Loucy (cell line): ENCODE results near the gene ZNF665.

Source experiments
- H2AFZ ChIP-seq: fragments of 200-600 bp; sonication (generic); 2 replicates; pipeline ENCODE4 v1.6.0; 2016; ENCODE audit warnings: antibody characterized with exemption, mild to moderate bottlenecking, low read length, moderate library complexity
- H3F3A ChIP-seq: fragments of 200-600 bp; 2 replicates; pipeline ENCODE4 v1.6.0; 2016; ENCODE audit warnings: antibody characterized with exemption, low read depth, mild to moderate bottlenecking
- H3K27me3 ChIP-seq: fragments of 200-600 bp; sonication (generic); 2 replicates; pipeline ENCODE4 v1.6.1; 2014; ENCODE audit warnings: low read length, mild to moderate bottlenecking; ENCODE audit not compliant: insufficient read depth, poor library complexity, severe bottlenecking
- H3K36me3 ChIP-seq: fragments of 200-600 bp; sonication (generic); 2 replicates; pipeline ENCODE4 v1.6.1; 2016; ENCODE audit warnings: low read length; ENCODE audit not compliant: insufficient read depth
- H3K4me1 ChIP-seq: fragments of 200-600 bp; sonication (generic); 2 replicates; pipeline ENCODE4 v1.5.1; 2014; ENCODE audit warnings: low read length, mild to moderate bottlenecking; ENCODE audit not compliant: insufficient read depth, poor library complexity, severe bottlenecking
- H3K4me2 ChIP-seq: fragments of 200-600 bp; sonication (generic); 2 replicates; pipeline ENCODE4 v1.6.0; 2014; ENCODE audit warnings: antibody characterized with exemption, low read length, low read depth, mild to moderate bottlenecking; ENCODE audit not compliant: poor library complexity, severe bottlenecking
- H3K4me3 ChIP-seq: fragments of 200-600 bp; sonication (generic); 2 replicates; pipeline ENCODE4 v1.5.1; 2014; ENCODE audit warnings: low read length, mild to moderate bottlenecking, mixed read lengths; ENCODE audit not compliant: poor library complexity, severe bottlenecking
- H3K79me2 ChIP-seq: fragments of 200-600 bp; sonication (generic); 2 replicates; pipeline ENCODE4 v1.6.1; 2014; ENCODE audit warnings: low read length; ENCODE audit not compliant: insufficient read depth
- H3K9ac ChIP-seq: fragments of 200-600 bp; sonication (generic); 2 replicates; pipeline ENCODE4 v1.6.0; 2014; ENCODE audit warnings: mild to moderate bottlenecking, low read depth, low read length, moderate library complexity; ENCODE audit not compliant: poor library complexity, severe bottlenecking
- H3K9me2 ChIP-seq: fragments of 200-600 bp; sonication (generic); replicated peaks from 2 replicates; pipeline ENCODE4 v1.6.1; 2016; ENCODE audit warnings: low read depth, low read length, mixed read lengths
- H3K9me3 ChIP-seq: fragments of 200-600 bp; sonication (generic); 2 replicates; pipeline ENCODE4 v1.6.1; 2014; ENCODE audit warnings: mild to moderate bottlenecking, antibody characterized with exemption, low read length, low read depth; ENCODE audit not compliant: insufficient read depth
- H4K20me1 ChIP-seq: fragments of 200-600 bp; sonication (generic); 2 replicates; pipeline ENCODE4 v1.6.0; 2014; ENCODE audit warnings: antibody characterized with exemption, low read length, mild to moderate bottlenecking; ENCODE audit not compliant: insufficient read depth, poor library complexity, severe bottlenecking
- EZH2phosphoT487 ChIP-seq: fragments of 200-600 bp; IDR thresholded peaks from 2 replicates; pipeline ENCODE4 v1.6.1; 2018; ENCODE audit warnings: antibody characterized with exemption, mild to moderate bottlenecking, moderate library complexity, borderline replicate concordance
- TF ChIP-seq, protein P1 (sequence below): fragments of 200-600 bp; sonication (generic); conservative IDR thresholded peaks from 2 replicates; pipeline ENCODE4 v1.5.1; 2014; ENCODE audit warnings: mild to moderate bottlenecking, antibody characterized with exemption, low read length

Gene ZNF665

DNA sequence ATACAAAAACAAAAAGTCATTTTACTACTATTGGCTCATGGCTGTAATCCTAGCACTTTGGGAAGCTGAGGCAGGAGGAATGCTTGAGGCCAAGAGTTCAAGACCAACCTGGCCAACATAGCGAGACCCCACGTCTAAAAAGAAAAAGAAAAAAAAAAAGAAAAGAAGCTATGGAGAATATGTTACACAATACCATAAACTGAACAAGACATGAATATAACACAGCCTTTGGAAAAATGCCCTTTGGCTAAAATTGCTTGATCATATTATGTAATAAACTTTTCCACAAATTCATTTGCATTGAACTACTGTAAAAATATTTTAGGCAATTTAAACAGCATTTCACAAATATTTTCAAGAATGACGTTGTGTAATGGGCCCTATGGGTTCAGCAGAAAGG lies 56.7 kb downstream of the ZNF665 start:
- Histone ChIP-seq H3K4me2 (no peak overlapping the region), H3K27me3 (no peaks in the 10 kb centered on the region), H3K4me1 (no peaks in the 10 kb centered on the region), H4K20me1 (no peaks in the 10 kb centered on the region), H3K79me2 (peaks cover 9% of the 10 kb centered on the region; the same call in 1 of the 2 replicates), H2AFZ (no peak overlapping the region), H3K9ac (no peak overlapping the region), H3K9me3 (peaks cover 18% of the 10 kb centered on the region; the same call in 1 of the 2 replicates), H3K36me3 (peaks cover 5% of the 10 kb centered on the region; the same call in 1 of the 2 replicates), H3K9me2 (no peaks in the 10 kb centered on the region), H3K4me3 (no peak overlapping the region), H3F3A (no peaks in the 10 kb centered on the region)
- TF ChIP-seq, protein P1, sequence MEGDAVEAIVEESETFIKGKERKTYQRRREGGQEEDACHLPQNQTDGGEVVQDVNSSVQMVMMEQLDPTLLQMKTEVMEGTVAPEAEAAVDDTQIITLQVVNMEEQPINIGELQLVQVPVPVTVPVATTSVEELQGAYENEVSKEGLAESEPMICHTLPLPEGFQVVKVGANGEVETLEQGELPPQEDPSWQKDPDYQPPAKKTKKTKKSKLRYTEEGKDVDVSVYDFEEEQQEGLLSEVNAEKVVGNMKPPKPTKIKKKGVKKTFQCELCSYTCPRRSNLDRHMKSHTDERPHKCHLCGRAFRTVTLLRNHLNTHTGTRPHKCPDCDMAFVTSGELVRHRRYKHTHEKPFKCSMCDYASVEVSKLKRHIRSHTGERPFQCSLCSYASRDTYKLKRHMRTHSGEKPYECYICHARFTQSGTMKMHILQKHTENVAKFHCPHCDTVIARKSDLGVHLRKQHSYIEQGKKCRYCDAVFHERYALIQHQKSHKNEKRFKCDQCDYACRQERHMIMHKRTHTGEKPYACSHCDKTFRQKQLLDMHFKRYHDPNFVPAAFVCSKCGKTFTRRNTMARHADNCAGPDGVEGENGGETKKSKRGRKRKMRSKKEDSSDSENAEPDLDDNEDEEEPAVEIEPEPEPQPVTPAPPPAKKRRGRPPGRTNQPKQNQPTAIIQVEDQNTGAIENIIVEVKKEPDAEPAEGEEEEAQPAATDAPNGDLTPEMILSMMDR = no peak
- TF ChIP-seq EZH2phosphoT487 = no peak

DNA sequence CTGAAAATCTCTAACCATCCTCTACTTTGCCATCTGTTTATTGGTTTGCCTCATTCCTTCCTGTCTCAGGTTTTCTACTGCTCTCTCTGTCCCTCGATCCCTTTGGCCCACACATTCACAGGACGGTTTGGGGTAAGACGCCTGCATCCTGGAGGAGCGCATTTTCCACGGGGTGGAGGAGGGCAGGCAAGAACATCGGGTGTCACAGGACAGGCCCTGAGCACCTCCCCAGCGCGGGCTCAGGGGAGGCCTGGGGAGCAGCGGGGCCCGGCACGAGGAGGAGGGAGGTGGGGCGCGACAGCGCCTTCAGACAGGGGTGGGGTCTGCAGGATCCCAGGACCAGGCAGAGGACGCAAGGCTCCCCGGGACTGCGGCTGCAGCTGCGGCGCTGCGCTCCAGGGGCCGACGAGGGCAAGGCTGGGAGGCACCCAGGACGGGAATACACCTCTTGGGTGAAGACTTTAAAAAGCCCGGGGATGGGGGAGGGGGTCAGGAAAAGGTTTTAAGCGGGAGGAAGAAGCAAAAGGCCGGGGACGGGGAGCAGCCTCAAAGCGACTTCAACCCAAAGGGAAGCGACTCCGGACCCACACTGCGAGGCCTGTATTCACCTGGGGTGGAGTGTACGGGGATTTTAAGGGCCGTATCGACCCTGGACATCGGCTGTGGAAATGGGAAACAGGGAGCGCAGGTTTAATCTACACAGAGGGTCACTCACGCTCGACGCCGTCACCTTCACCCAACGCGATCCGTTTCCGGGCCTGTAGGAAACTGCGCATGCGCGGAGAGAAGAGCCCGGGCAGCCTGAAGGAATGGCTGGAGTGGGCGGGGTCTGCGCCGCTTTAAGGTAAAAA lies 60.8 kb downstream of the ZNF665 start, which contains the start of gene ZNF415:
ZNF415 (minus strand) TSS at position 770 of the 851 bp plus-strand sequence. CDS start 10,234 bp downstream, outside the sequence.
- H3F3A ChIP-seq = no peaks in the 10 kb centered on the region
- H3K4me1 ChIP-seq = no peaks in the 10 kb centered on the region
- no peaks in the 10 kb centered on the region for H4K20me1 ChIP-seq
- H3K36me3 ChIP-seq = no peaks in the 10 kb centered on the region
- H2AFZ ChIP-seq = peak within 1 kb of the TSS; percentile 74
- peak within 1 kb of the TSS; percentile 78 for H3K4me3 ChIP-seq
- peaks cover 11% of the 10 kb centered on the region; the same call in 1 of the 2 replicates for H3K79me2 ChIP-seq
- no peaks in the 10 kb centered on the region for H3K9me3 ChIP-seq
- no peaks in the 10 kb centered on the region for H3K9me2 ChIP-seq
- TF ChIP-seq EZH2phosphoT487 = no peak
- TF ChIP-seq, protein P1 = no peak
- peak within 1 kb of the TSS; percentile 69 for H3K4me2 ChIP-seq
- peak within 1 kb of the TSS; percentile 67 for H3K9ac ChIP-seq
- no peaks in the 10 kb centered on the region for H3K27me3 ChIP-seq

DNA sequence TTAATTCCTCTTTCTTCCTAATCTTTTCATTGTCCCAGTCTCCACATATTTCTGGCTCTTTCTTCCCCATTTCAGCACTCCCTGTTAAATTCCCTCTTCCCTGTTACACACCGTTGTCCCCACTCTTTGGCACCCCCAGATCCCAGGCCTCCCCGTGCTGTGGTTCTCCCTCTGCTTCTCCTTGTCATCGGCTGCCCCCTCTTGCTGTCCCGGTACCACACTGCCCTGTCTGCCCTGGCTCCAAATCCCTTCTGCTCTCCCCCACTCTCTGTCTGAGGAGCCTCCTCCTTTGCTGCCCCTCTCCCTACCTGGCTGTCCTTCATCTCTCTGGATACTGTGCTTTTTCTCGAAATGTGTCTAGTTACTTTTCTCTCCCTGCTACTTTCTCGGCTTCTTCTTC lies 61.4 kb downstream of the ZNF665 start:
- Histone ChIP-seq H3K9ac (peak overlapping the region; percentile 67), H3K4me3 (peak overlapping the region; percentile 78), H3K27me3 (no peaks in the 10 kb centered on the region), H3K9me3 (no peaks in the 10 kb centered on the region), H2AFZ (no peak overlapping the region), H3K4me2 (peak overlapping the region; percentile 69), H4K20me1 (no peaks in the 10 kb centered on the region), H3K79me2 (peaks cover 11% of the 10 kb centered on the region; the same call in 1 of the 2 replicates), H3F3A (no peaks in the 10 kb centered on the region), H3K9me2 (no peaks in the 10 kb centered on the region), H3K4me1 (no peaks in the 10 kb centered on the region), H3K36me3 (no peaks in the 10 kb centered on the region)
- no peak for TF ChIP-seq EZH2phosphoT487
- TF ChIP-seq, protein P1 = no peak
